Suprapubic skin (tissue), 4 donors: Measurements from ENCODE around the gene COL28A1.

ENCODE experiments used
- POLR2A ChIP-seq, 2 donors: fragments of 450-650 bp; IDR thresholded peaks; one replicate each; pipeline ENCODE4 v1.6.1; 2017; ENCODE audit warnings: antibody characterized with exemption in 2 of 2, mild to moderate bottlenecking in 2 of 2, moderate library complexity in 2 of 2
- POLR2AphosphoS5 ChIP-seq, 3 donors: sonication (generic); formaldehyde crosslinking; IDR thresholded peaks; one replicate each; pipeline ENCODE4 v1.6.1; 2017; ENCODE audit warnings: antibody characterized with exemption in 3 of 3

DNA sequence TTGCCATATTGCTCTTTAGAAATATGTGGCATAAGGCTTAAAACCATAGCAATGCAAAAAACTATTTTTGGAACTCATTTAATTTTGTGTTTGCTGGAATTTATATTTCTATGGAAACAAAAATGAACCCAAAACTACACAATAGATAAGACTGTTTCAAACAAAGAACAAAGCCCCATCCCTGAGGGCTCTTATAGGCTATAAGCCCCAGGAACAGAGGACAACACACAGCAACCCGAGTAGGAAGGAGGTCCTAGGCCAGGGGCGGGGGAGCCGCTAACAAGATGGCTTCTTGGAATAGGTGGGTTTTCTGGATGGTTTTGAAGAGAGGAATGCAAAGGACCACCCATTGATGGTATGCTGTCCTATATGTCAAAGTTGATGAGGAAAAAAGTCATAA, 8.6 kb downstream of the COL28A1 start:
- TF ChIP-seq POLR2A (IDR thresholded peaks at IDR 0.05) (no peak), POLR2AphosphoS5 (IDR thresholded peaks at IDR 0.05) (no peak)
